ENCODE data around the gene ING5.
"Not testable (repeated sequence)": the region's sequence is repeated elsewhere in the genome, so short reads cannot be mapped to it uniquely, and the experiment has no call there.

ING5 gene

GRCh38 chr2:241752253-241752652, 50.4 kb downstream of the ING5 start:
- DNase-seq = no peak
- in situ Hi-C loops (cut with MboI; ENCODE audit: low pct_unique_long_range_greater_than_20kb, low sequenced_read_pairs) = no loop called here

GRCh38 chr2:241752689-241753276, 50.9 kb downstream of the ING5 start:
- in situ Hi-C loops (cut with MboI; ENCODE audit: low pct_unique_long_range_greater_than_20kb, low sequenced_read_pairs) = no loop called here
- no peak for DNase-seq

DNA sequence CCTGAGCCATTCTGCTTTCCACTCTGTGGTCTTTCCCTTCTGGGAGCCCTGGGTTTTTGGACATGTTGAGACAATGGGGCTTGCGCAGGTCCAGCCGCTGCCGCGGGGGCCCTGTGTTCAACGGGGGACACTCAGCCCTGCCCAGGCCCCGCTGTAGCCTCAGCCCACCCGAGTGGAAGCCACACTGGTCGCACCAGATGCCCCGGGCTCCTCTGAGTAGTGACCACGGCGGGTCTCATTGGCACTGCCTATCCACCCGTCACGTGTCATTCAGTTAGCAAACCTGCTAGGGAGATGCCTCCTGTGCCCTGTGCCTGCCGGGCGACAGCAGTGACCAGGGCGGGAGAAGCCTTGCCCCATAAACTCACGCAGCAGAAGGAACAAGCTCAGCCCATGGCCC, 51.7 kb downstream of the ING5 start:
- no peak for DNase-seq
- in situ Hi-C loops (cut with MboI; ENCODE audit: low pct_unique_long_range_greater_than_20kb, low sequenced_read_pairs) = no loop called here

DNA sequence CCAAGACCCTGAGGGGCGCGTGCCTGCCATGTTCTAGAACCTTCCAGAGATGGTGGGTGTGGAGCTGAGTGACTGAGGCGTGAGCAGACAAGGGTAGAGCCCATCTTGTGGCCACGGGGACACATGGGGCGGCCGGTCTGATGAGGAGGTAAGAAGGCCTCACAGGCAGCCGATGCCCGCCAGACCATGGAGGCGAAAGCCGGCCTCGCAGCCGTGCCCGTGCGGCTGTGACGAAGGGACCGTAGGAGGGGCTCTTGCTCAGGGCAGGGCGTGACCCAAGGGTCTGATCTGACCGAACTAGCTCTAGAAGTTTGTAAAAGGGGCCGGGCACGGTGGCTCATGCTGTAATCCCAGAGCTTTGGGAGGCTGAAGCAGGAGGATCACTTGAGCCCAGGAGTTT, 52.2 kb downstream of the ING5 start:
- in situ Hi-C loops (cut with MboI; ENCODE audit: low pct_unique_long_range_greater_than_20kb, low sequenced_read_pairs) = no loop called here
- no peak for DNase-seq

DNA sequence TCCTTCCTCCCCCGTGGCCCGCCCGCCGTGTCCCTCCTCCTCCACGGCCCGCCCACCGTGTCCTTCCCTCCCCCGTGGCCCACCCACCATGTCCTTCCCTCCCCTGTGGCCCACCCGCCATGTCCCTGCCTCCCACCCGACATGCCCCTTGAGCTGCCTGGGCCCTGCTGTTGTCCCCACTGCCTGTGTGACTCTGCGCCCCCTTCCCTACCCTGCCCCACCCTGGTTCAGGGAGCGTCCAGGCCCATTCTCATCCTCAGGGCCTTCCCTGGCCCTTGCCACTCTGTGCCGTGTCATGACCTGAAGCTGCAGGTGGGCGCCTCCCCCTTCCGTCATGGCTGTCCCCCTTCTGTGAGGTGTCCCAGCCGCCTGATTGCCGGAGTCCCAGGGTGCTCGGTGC, 53.3 kb downstream of the ING5 start:
- in situ Hi-C loops (cut with MboI; ENCODE audit: low pct_unique_long_range_greater_than_20kb, low sequenced_read_pairs) = no loop called here
- no peak for DNase-seq

- DNase-seq = no peak
- in situ Hi-C loops (cut with MboI; ENCODE audit: low pct_unique_long_range_greater_than_20kb, low sequenced_read_pairs) = no loop called here
These were observed 53.9 kb downstream of the ING5 start for GRCh38 chr2:241755777-241756176.

GRCh38 chr2:241759067-241759807, 57.4 kb downstream of the ING5 start:
- in situ Hi-C loops (cut with MboI; ENCODE audit: low pct_unique_long_range_greater_than_20kb, low sequenced_read_pairs) = no loop called here
- DNase-seq = no peak

DNA sequence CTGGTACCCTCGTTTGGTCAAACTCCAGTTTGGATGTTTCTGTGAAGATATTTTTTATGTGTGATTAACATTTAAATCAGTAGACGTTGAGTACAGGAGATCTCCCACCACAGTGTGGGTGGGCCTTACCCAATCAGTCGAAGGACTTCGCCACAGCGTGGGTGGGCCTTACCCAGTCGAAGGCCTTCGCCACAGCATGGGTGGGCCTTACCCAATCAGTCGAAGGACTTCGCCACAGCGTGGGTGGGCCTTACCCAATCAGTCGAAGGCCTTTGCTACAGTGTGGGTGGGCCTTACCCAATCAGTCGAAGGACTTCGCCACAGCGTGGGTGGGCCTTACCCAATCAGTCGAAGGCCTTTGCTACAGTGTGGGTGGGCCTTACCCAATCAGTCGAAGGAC, 58.1 kb downstream of the ING5 start:
- in situ Hi-C loops (cut with MboI; ENCODE audit: low pct_unique_long_range_greater_than_20kb, low sequenced_read_pairs); DNase-seq: not testable (repeated sequence)

DNA sequence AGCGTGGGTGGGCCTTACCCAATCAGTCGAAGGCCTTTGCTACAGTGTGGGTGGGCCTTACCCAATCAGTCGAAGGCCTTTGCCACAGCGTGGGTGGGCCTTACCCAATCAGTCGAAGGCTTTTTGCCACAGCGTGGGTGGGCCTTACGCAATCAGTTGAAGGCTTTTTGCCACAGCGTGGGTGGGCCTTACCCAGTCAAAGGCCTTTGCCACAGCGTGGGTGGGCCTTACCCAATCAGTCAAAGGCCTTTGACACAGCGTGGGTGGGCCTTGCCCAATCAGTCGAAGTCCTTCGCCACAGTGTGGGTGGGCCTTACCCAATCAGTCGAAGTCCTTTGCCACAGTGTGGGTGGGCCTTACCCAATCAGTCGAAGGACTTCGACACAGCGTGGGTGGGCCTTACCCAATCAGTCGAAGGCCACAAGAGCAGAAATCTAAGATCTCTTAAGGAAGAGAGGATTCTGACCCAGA, 58.5 kb downstream of the ING5 start:
- no peak for DNase-seq
- in situ Hi-C loops (cut with MboI; ENCODE audit: low pct_unique_long_range_greater_than_20kb, low sequenced_read_pairs) = no loop called here

GRCh38 chr2:241762321-241762932, 60.6 kb downstream of the ING5 start:
- in situ Hi-C loops (cut with MboI; ENCODE audit: low pct_unique_long_range_greater_than_20kb, low sequenced_read_pairs) = no loop called here
- no peak for DNase-seq

- in situ Hi-C loops (cut with MboI; ENCODE audit: low pct_unique_long_range_greater_than_20kb, low sequenced_read_pairs) = no loop called here
- DNase-seq = no peak
These were observed 61.1 kb downstream of the ING5 start for GRCh38 chr2:241762933-241763369.

DNA sequence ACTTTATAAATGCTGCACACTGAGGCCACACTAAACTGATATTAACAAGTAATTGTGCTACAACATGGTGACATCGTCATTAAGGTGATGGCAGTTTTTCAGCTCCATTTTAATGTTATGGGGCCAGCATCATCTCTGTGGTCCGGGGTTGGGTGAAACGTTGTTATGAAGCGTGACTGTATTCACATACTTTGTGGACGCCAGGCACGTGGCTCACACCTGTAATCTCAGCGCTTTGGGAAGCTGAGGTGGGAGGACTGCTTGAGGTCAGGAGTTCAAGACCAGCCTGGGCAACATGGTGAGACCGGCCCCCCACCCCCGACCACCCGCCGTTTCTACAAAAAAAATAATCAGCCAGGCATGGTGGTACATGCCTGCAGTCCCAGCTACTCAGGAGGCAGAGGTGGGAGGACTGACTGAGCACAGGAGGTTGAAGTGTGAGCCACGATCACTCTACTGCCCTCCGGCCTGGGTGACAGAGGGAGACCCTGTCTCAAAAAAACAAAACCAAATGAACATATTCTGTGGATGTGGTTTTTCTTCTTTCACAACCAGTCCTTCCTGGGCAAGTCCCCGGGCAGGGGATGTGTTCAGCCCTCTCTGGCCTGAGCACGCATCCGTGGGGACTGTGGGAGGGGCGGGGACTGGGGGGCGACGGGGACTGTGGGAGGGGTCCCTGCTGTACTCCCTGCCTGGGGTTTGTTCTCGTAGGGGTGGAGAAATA, 61.9 kb downstream of the ING5 start:
- DNase-seq = no peak
- in situ Hi-C loops (cut with MboI; ENCODE audit: low pct_unique_long_range_greater_than_20kb, low sequenced_read_pairs) = no loop called here

GRCh38 chr2:241764275-241765241, 62.7 kb downstream of the ING5 start:
- DNase-seq = no peak
- in situ Hi-C loops (cut with MboI; ENCODE audit: low pct_unique_long_range_greater_than_20kb, low sequenced_read_pairs) = no loop called here

- in situ Hi-C loops (cut with MboI; ENCODE audit: low pct_unique_long_range_greater_than_20kb, low sequenced_read_pairs) = no loop called here
- DNase-seq = no peak
These were observed 65.8 kb downstream of the ING5 start for GRCh38 chr2:241767464-241768250.

DNA sequence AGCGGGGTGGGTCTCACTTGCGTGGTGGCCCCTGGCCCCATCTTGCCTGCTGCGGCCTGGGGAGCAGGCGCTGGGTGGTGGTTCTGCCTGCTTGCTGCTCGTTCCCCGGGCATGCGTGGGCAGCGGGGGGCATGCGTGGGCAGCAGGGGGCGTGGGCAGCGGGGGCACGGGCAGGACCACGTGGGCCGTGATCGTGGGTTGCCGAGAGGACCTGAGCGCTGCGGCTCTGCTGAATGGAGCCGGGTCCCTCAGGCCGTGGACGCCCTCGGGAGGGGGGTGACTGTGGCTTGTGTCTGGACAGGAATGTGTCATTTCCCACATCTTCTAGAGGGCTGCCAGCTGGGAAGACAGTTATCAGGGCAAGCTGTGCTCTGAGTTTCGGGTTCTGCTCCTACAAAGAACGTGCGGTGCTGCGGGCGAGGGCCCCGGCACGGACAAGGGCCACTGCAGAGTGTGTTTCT, 66.4 kb downstream of the ING5 start:
- in situ Hi-C loops (cut with MboI; ENCODE audit: low pct_unique_long_range_greater_than_20kb, low sequenced_read_pairs) = no loop called here
- DNase-seq = no peak

- in situ Hi-C loops (cut with MboI; ENCODE audit: low pct_unique_long_range_greater_than_20kb, low sequenced_read_pairs) = no loop called here
- DNase-seq = no peak
These were observed 67.0 kb downstream of the ING5 start for GRCh38 chr2:241768850-241769249.

DNA sequence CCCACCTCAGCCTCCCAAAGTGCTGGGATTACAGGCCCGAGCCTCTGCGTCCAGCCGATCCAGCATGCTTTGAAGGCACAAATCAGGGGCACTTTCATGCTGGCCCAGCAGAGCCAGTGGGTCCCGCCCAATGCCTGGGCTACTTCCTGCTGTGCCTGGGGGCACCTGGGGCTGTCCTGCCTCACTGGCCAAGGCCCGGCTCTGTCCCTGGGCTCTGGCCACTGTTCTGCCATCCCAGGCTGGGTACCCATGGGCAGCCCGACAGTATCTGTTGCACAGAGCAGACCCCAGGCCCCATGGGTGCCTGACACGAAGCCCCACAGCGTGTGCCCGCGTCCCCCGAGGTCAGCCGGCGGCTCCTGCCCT, 68.0 kb downstream of the ING5 start:
- in situ Hi-C loops (cut with MboI; ENCODE audit: low pct_unique_long_range_greater_than_20kb, low sequenced_read_pairs) = no loop called here
- DNase-seq = no peak

Measured in KBM-7 (cell line).